K562 (cell line): ENCODE data around the gene ZNF785. TPM values are rescaled to one million over a fixed set of nuclear protein-coding genes. Genes with fewer than 3 reads are reported as not detected.

Source experiments
- ATF7 ChIP-seq: fragments of 450-650 bp; IDR thresholded peaks from 2 replicates; pipeline ENCODE4 v1.7.1; 2014; ENCODE audit warnings: mild to moderate bottlenecking, moderate library complexity
- DEAF1 ChIP-seq: fragments of 450-650 bp; formaldehyde crosslinking; IDR thresholded peaks from 2 replicates; pipeline ENCODE4 v1.4.0; 2020; ENCODE audit warnings: mild to moderate bottlenecking, moderate library complexity
- EGR1 ChIP-seq: fragments of 450-650 bp; conservative IDR thresholded peaks from 2 replicates; pipeline ENCODE4 v1.6.1; 2017; ENCODE audit warnings: mild to moderate bottlenecking
- ETS1 ChIP-seq: conservative IDR thresholded peaks from 2 replicates; pipeline ENCODE4 v1.6.1; 2011; ENCODE audit warnings: low read depth, mild to moderate bottlenecking, low read length; ENCODE audit not compliant: control insufficient read depth
- ETV5 ChIP-seq: sonication (generic); formaldehyde crosslinking; IDR thresholded peaks from 2 replicates; pipeline ENCODE4 v1.4.0; 2020; ENCODE audit warnings: low read depth, mild to moderate bottlenecking, missing genetic modification reagents
- HNRNPK ChIP-seq: fragments of 200-400 bp; formaldehyde crosslinking; IDR thresholded peaks from one replicate; pipeline ENCODE4 v1.6.1; 2018; ENCODE audit warnings: mild to moderate bottlenecking, low read depth, low read length; ENCODE audit not compliant: poor library complexity, severe bottlenecking
- MTF1 ChIP-seq: fragments of 250-450 bp; sonication (Bioruptor Pico); IDR thresholded peaks from 2 replicates; pipeline ENCODE4 v1.9.0; 2021; ENCODE audit warnings: moderate library complexity, mild to moderate bottlenecking, inconsistent platforms, borderline replicate concordance
- NCOA6 ChIP-seq: fragments of 450-650 bp; IDR thresholded peaks from 2 replicates; pipeline ENCODE4 v1.6.1; 2017; ENCODE audit warnings: mild to moderate bottlenecking
- PHF20 ChIP-seq: fragments of 450-650 bp; IDR thresholded peaks from 2 replicates; pipeline ENCODE4 v1.6.1; 2018; ENCODE audit not compliant: partially characterized antibody
- POLR2AphosphoS5 ChIP-seq: IDR thresholded peaks from 2 replicates; pipeline ENCODE4 v1.6.1; 2011; ENCODE audit warnings: mild to moderate bottlenecking, low read depth, low read length, moderate library complexity; ENCODE audit not compliant: control insufficient read depth, insufficient read depth
- PPARD ChIP-seq: fragments of 250-450 bp; sonication (Bioruptor Pico); IDR thresholded peaks from 2 replicates; pipeline ENCODE4 v1.8.0; 2022; ENCODE audit warnings: inconsistent platforms, mild to moderate bottlenecking, moderate library complexity
- RB1 ChIP-seq: fragments of 450-650 bp; IDR thresholded peaks from 2 replicates; pipeline ENCODE4 v1.6.1; 2017; ENCODE audit warnings: low read depth, mild to moderate bottlenecking
- RERE ChIP-seq: sonication (generic); formaldehyde crosslinking; IDR thresholded peaks from 2 replicates; pipeline ENCODE4 v1.8.0; 2023; ENCODE audit warnings: missing genetic modification reagents, mild to moderate bottlenecking, borderline replicate concordance
- TCFL5 ChIP-seq: fragments of 250-450 bp; sonication (Bioruptor Pico); conservative IDR thresholded peaks from 2 replicates; pipeline ENCODE4 v1.6.1; 2021; ENCODE audit warnings: mild to moderate bottlenecking, moderate library complexity, matching md5 sums
- ZNF431 ChIP-seq: sonication (generic); formaldehyde crosslinking; IDR thresholded peaks from 2 replicates; pipeline ENCODE4 v1.8.0; 2022; ENCODE audit warnings: mild to moderate bottlenecking, missing genetic modification reagents
- ZNF717 ChIP-seq: fragments of 250-450 bp; sonication (Bioruptor Pico); IDR thresholded peaks from 2 replicates; pipeline ENCODE4 v1.5.0; 2021
- polyA plus RNA-seq, 8 experiments: library from polyadenylated mRNA; depleted of rRNA in 4 of 8; stranded (reverse) in 5 of 8; unstranded in 3 of 8; fragments of >200 nt; fragmentation: Nextera tagmentation in 2 of 8; fragmentation: Illumina TruSeq in 1 of 8; extraction: Ambion mirVana in 2 of 8; extraction: Trizol in 1 of 8; gene quantifications; 2 replicates each; pipeline versions ENCODE4 v1.2.1 to v1.2.3, GENCODE V29; 2011 to 2014; ENCODE audit warnings: inconsistent platforms in 1 of 8, missing spikeins in 1 of 8
- total RNA-seq, 7 experiments: library from RNA; depleted of rRNA in 6 of 7; stranded (reverse); fragments of >200 nt in 6 of 7; fragmentation: Illumina TruSeq in 2 of 7; extraction: Trizol in 2 of 7; gene quantifications; 2 replicates each; pipeline versions ENCODE4 v1.2.1 to v1.2.3, GENCODE V29; 2011 to 2021; ENCODE audit warnings: low replicate concordance in 1 of 7
- TF ChIP-seq, protein P1 (sequence below): sonication (generic); formaldehyde crosslinking; IDR thresholded peaks from 2 replicates; pipeline ENCODE4 v1.4.0; 2020; ENCODE audit warnings: mild to moderate bottlenecking, missing genetic modification reagents

Gene ZNF785
- total and polyA plus RNA-seq, 9 of the 15 experiments (the other 6 are each of a cell fraction or from before 2014, with no cell fraction given), result 0.64 to 11.0 (median 6.4) TPM

DNA sequence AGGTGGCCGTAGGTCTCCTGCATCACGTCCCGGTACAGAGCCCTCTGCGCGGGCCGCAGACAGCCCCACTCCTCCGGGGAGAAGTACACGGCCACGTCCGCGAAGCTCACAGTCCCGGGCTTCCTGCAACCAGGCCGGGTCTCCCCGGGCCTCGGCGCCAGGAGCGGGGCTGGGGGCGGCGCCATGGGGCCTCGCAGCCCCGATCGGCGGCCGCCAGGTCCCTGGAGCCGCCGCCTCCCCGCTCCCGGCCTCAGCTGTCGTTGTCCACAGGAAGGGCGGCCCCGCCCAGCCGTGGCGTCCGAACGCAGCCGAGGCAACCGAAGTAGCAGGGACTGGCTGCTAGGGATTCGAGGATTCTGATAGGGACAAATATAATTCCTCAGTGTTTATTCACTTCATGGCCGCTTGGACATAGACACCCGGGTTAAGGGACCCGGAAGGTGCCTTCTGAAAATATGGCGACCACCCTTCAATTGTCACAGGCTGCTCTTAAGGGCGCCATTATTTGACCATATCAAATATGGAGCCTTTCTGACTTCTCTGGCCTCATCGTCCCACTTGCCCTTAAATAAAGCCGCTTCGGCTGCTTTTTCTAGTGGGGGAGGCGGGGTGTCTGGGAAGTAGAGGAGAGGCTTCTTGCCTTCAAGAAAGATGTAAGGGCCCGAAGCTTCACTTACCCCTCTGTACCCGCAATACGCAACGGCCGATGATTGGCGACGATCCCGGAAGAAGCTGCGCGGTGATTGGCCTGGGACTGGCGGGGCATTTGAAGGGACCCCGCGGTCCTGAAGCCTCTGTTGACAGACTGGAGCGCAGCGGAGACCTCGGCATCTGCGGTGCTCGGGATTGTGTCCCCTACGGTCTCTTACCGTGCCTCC, 13.8 kb downstream of the ZNF785 start, which contains the start of gene ZNF688 (continued):
- no peak for TF ChIP-seq EGR1
- TF ChIP-seq ZNF431, result no peak
- TF ChIP-seq POLR2AphosphoS5, result peak; percentile 46; the same call in 1 of the 2 replicates
- TF ChIP-seq, protein P1, sequence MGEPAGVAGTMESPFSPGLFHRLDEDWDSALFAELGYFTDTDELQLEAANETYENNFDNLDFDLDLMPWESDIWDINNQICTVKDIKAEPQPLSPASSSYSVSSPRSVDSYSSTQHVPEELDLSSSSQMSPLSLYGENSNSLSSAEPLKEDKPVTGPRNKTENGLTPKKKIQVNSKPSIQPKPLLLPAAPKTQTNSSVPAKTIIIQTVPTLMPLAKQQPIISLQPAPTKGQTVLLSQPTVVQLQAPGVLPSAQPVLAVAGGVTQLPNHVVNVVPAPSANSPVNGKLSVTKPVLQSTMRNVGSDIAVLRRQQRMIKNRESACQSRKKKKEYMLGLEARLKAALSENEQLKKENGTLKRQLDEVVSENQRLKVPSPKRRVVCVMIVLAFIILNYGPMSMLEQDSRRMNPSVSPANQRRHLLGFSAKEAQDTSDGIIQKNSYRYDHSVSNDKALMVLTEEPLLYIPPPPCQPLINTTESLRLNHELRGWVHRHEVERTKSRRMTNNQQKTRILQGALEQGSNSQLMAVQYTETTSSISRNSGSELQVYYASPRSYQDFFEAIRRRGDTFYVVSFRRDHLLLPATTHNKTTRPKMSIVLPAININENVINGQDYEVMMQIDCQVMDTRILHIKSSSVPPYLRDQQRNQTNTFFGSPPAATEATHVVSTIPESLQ (CRISPR knock-in tag), result no peak; the same call in 1 of the 2 replicates
- TF ChIP-seq NCOA6, result no peak
- 0 out of 2 replicates have a peak, but pooled peaks have one; percentile 4 for TF ChIP-seq DEAF1 (CRISPR knock-in tag)
- TF ChIP-seq ETS1, result peak; percentile 76
- TF ChIP-seq RERE (CRISPR knock-in tag), result no peak
- TF ChIP-seq ATF7, result peak; percentile 78
- TF ChIP-seq ETV5, result no peak
- no peak for TF ChIP-seq MTF1 (CRISPR knock-in tag)
- TF ChIP-seq ZNF717 (CRISPR knock-in tag), result no peak
- no peak for TF ChIP-seq PPARD
- TF ChIP-seq RB1, result peak; percentile 70
- TF ChIP-seq PHF20, result peak; percentile 46
- no peak for TF ChIP-seq TCFL5 (CRISPR knock-in tag)
- no peak for TF ChIP-seq HNRNPK
